RWPE1 (cell line): ENCODE data around the gene ANKLE2.
"Not testable (repeated sequence)": the region's sequence is repeated elsewhere in the genome, so short reads cannot be mapped to it uniquely, and the experiment has no call there.

Experiments
- CTCF ChIA-PET: fragments of 350-600 bp; sonication (Branson Sonifier 250); formaldehyde crosslinking; extraction: SDS; loops from one replicate; lab custom pipeline; 2021; lab: Yijun Ruan, JAX
- POLR2A ChIA-PET: fragments of 400-600 bp; formaldehyde crosslinking; extraction: SDS; loops from one replicate; lab custom pipeline; 2020; ENCODE audit warnings: antibody characterized with exemption; ENCODE audit not compliant: low non-redundant PET; lab: Yijun Ruan, JAX
- DNase-seq: peaks from one replicate; pipeline ENCODE4 v3.0.0; 2012; ENCODE audit warnings: low spot score
- H3K27ac ChIP-seq: fragments of 450-650 bp; 2 replicates; pipeline ENCODE4 v1.5.1; 2017
- TF ChIP-seq, protein P1 (sequence below): fragments of 450-650 bp; conservative IDR thresholded peaks from 2 replicates; pipeline ENCODE4 v1.5.1; 2017; ENCODE audit warnings: low read depth, mild to moderate bottlenecking

ANKLE2 gene

GRCh38 chr12:132803125-132803524 lies 41.5 kb upstream of the ANKLE2 start:
- DNase-seq: no peak
- no peak overlapping the region for H3K27ac ChIP-seq
- ChIA-PET CTCF (no interaction called here), POLR2A (no interaction called here)
- TF ChIP-seq, protein P1, sequence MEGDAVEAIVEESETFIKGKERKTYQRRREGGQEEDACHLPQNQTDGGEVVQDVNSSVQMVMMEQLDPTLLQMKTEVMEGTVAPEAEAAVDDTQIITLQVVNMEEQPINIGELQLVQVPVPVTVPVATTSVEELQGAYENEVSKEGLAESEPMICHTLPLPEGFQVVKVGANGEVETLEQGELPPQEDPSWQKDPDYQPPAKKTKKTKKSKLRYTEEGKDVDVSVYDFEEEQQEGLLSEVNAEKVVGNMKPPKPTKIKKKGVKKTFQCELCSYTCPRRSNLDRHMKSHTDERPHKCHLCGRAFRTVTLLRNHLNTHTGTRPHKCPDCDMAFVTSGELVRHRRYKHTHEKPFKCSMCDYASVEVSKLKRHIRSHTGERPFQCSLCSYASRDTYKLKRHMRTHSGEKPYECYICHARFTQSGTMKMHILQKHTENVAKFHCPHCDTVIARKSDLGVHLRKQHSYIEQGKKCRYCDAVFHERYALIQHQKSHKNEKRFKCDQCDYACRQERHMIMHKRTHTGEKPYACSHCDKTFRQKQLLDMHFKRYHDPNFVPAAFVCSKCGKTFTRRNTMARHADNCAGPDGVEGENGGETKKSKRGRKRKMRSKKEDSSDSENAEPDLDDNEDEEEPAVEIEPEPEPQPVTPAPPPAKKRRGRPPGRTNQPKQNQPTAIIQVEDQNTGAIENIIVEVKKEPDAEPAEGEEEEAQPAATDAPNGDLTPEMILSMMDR: no peak

GRCh38 chr12:132801741-132802140 lies 40.1 kb upstream of the ANKLE2 start:
- TF ChIP-seq, protein P1: no peak
- CTCF ChIA-PET: interaction anchor here (0.6 kb wide), 1 partner anchor 323 kb away, joined by 3 read pairs; no protein-coding TSS in a partner anchor
- H3K27ac ChIP-seq: no peak overlapping the region

DNA sequence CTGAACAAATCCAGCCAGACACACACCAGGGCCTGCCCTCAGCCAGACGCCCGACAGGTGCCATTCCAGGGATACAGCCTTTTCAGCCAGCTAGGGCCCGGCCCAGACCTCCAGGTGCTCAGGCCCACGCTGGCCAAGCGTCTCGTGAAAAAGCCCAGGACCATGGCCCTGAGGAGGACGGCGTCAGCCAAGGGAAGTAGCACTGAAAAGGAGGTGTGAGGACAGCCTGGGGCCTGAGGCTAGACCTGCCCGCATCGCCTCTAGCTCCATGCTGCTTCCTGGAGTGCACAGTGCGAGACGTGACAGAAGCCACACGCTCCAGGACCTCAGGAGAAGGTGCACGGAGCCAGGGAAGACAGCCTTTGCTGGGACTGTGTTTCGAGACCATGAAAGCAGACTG lies 37.2 kb upstream of the ANKLE2 start:
- DNase-seq: no peak
- no peak overlapping the region for H3K27ac ChIP-seq
- CTCF ChIA-PET: interaction anchor here (1.1 kb wide), 1 partner anchor 11 kb away, joined by 3 read pairs; no protein-coding TSS in a partner anchor
- POLR2A ChIA-PET: no interaction called here
- TF ChIP-seq, protein P1: no peak

More at GRCh38 chr12:132801741-132802140, 40.1 kb upstream of the ANKLE2 start:
- no peak for DNase-seq
- POLR2A ChIA-PET: no interaction called here

DNA sequence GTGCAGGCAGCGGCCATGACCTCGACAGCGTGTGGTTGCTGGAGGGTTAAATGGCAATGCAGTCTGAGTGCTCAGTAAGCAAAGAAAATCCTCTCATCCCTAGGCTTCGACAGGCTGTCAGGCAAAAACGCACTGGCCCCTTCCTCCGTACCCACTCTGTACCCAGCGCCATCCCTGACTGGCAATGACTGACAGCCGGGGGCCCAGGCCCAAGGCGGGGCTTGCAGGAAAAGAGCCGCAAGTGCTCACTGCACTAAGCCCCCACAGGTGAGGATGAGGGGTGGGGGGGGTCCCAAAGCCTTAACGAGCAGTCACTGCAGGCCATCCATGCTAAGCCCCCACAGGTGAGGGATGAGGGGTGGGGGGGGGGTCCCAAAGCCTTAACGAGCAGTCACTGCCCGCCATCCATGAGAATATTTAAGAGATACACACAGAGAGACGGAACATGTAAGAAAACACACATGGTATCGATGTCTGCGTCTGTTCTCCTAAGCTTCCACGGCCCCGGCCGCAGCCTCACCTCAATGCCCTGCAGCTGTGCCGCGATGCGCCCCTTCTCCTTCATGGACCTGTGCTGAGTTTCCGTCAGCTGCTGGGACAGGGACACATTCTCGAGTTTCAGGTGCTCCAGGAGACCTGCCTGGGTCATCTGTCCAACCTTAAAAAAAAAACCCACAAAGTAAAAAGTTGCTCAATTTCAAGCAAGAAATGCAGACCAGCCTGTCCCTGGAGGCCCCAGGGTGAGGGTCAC lies 36.4 kb upstream of the ANKLE2 start:
- ChIA-PET POLR2A (no interaction called here), CTCF (no interaction called here)

DNA sequence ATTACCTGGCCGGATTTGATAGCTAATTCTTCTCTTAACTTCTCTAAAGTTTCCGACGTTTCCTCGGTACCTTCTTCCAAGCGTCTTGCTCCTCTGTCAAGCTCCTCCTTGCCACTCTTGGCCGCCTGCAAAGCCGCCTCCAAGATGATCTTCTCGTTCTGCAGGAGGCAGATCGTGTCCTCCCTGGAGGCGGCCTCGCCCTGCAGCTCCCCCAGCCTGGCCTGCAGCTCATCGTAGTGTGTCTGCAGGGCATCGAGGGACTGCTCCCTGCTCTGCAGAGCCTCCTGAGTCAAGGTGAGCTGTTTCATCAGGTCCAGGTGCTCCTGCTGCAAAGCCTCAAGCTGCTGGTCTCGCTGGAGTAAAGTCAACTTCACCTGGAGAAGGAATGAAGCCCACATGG lies 34.2 kb upstream of the ANKLE2 start:
- no peak overlapping the region for H3K27ac ChIP-seq
- ChIA-PET CTCF (interaction anchor here (1.2 kb wide), 1 partner anchor 27 kb away, joined by 7 read pairs; no protein-coding TSS in a partner anchor), POLR2A (no interaction called here)
- DNase-seq: no peak
- TF ChIP-seq, protein P1: no peak

More for the DNA sequence above, 36.4 kb upstream of the ANKLE2 start:
- no peak overlapping the region for H3K27ac ChIP-seq
- TF ChIP-seq, protein P1: no peak
- DNase-seq: no peak

DNA sequence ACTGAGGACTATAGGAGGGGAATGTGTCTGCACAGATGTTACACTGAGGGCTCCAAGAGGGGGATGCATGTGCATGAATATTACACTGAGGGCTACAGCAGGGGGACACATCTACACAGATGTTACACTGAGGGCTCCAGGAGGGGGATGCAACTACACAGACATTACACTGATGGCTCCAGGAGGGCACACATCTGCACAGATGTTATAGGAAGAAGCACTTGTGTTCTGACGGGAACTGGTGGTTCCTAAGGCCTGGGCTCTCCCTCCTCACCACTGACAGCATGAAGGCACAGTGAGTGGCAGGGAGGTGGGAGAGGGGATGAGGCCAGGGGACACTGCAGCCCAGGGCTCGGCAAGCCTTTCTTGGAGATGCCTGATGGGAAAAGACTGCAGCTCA lies 30.3 kb upstream of the ANKLE2 start:
- POLR2A ChIA-PET, DNase-seq, CTCF ChIA-PET, H3K27ac ChIP-seq: not testable (repeated sequence)

DNA sequence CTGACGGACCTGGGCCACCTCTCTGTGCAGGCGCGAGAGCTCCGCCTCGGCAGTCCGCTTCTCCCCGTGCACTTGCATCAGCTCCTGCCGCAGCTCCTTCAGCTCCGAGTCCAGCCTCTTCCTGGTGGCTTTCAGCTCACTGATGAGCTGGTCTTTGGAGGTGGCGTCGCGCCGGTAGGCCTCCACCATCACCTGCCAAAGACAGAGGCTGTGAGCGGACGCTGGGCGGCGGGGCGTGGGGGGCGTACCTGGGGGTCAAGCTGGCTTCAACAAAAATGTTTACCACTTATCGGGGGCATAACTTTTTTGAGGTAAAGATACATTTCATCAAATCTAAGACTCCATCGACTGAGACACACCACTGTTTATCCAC lies 27.5 kb upstream of the ANKLE2 start:
- no peak for DNase-seq
- ChIA-PET CTCF (no interaction called here), POLR2A (no interaction called here)
- H3K27ac ChIP-seq: no peak overlapping the region; the same call in 1 of the 2 replicates
- TF ChIP-seq, protein P1: no peak
